ENCODE data around the gene MYNN.

DNA sequence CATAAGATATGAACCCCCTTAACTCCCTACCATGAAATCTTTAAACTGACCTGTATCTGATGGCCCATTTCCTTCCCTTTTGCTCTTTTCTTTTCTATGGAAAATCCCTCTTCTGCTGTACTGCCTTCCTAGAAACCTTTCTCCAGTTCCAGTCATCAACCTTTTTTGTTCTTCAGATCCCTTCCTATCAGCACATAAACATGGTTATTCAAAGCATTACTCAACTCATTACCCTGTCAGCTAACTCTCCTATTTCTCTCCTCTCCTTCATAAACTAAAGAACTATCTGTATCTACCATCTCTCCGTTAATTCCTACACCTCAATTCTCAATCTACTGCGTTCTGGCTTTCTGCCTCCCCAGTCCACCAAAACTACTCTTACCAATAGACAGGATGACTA, 21.3 kb upstream of the MYNN start:
- TF ChIP-seq EZH2 (IDR thresholded peaks at IDR 0.05), result no peak
- TF ChIP-seq, protein P1, sequence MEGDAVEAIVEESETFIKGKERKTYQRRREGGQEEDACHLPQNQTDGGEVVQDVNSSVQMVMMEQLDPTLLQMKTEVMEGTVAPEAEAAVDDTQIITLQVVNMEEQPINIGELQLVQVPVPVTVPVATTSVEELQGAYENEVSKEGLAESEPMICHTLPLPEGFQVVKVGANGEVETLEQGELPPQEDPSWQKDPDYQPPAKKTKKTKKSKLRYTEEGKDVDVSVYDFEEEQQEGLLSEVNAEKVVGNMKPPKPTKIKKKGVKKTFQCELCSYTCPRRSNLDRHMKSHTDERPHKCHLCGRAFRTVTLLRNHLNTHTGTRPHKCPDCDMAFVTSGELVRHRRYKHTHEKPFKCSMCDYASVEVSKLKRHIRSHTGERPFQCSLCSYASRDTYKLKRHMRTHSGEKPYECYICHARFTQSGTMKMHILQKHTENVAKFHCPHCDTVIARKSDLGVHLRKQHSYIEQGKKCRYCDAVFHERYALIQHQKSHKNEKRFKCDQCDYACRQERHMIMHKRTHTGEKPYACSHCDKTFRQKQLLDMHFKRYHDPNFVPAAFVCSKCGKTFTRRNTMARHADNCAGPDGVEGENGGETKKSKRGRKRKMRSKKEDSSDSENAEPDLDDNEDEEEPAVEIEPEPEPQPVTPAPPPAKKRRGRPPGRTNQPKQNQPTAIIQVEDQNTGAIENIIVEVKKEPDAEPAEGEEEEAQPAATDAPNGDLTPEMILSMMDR (IDR thresholded peaks at IDR 0.05), result no peak

Data from neural progenitor cell (in vitro differentiated cells).